Stromal cell of bone marrow (primary cell): Measurements from ENCODE around the gene PIAS3.
A peak's percentile ranks its signal among the peaks of the same experiment; 100 is the strongest.

Source experiments
- DNase-seq: peaks from one replicate; pipeline ENCODE4 v3.0.0-alpha.2; 2012; ENCODE audit warnings: low read depth

Gene PIAS3

GRCh38 chr1:145858901-145859490, at the start of gene PIAS3:
Gene PIAS3 (minus strand): TSS chr1:145859081. CDS start chr1:145858990, 91 bp downstream.
- DNase-seq, result peak; percentile 91

- peak; percentile 91 for DNase-seq
Measured at GRCh38 chr1:145908653-145909052, 49.8 kb upstream of the PIAS3 start.

GRCh38 chr1:145906954-145907753, 48.3 kb upstream of the PIAS3 start:
- no peak for DNase-seq

GRCh38 chr1:145901312-145902021, 42.6 kb upstream of the PIAS3 start:
- DNase-seq, result no peak

GRCh38 chr1:145898756-145899155, 39.9 kb upstream of the PIAS3 start:
- no peak for DNase-seq

GRCh38 chr1:145897969-145898368, 39.1 kb upstream of the PIAS3 start:
- DNase-seq, result no peak

GRCh38 chr1:145895471-145895870, 36.6 kb upstream of the PIAS3 start:
- no peak for DNase-seq

GRCh38 chr1:145893306-145894055, 34.6 kb upstream of the PIAS3 start:
- DNase-seq, result no peak

- DNase-seq, result no peak
Measured at GRCh38 chr1:145892486-145893087, 33.7 kb upstream of the PIAS3 start.

GRCh38 chr1:145891587-145892485, 33.0 kb upstream of the PIAS3 start:
- peak; percentile 97 for DNase-seq

GRCh38 chr1:145891143-145891542, 32.3 kb upstream of the PIAS3 start:
- DNase-seq, result no peak

GRCh38 chr1:145889722-145890121, 30.8 kb upstream of the PIAS3 start:
- no peak for DNase-seq

GRCh38 chr1:145887631-145888030, 28.8 kb upstream of the PIAS3 start:
- DNase-seq, result no peak

GRCh38 chr1:145886816-145887215, 27.9 kb upstream of the PIAS3 start:
- DNase-seq, result no peak

GRCh38 chr1:145886390-145886789, 27.5 kb upstream of the PIAS3 start:
- no peak for DNase-seq

- DNase-seq, result peak; percentile 45
Measured at GRCh38 chr1:145885738-145886287, 26.9 kb upstream of the PIAS3 start, which contains the start of gene ANKRD35. Gene ANKRD35 (minus strand): TSS chr1:145885866. CDS start chr1:145885758, 108 bp downstream.

GRCh38 chr1:145884675-145885074, 25.8 kb upstream of the PIAS3 start:
- peak; percentile 82 for DNase-seq

- no peak for DNase-seq
Measured at GRCh38 chr1:145879775-145880174, 20.9 kb upstream of the PIAS3 start.

GRCh38 chr1:145878724-145879123, 19.8 kb upstream of the PIAS3 start:
- no peak for DNase-seq

GRCh38 chr1:145877923-145878486, 19.1 kb upstream of the PIAS3 start:
- no peak for DNase-seq
